CD4-positive, alpha-beta memory T cell (primary cell): ENCODE data around the gene SUSD2. TPM values are rescaled to one million over a fixed set of nuclear protein-coding genes. Genes with fewer than 3 reads are reported as not detected.
"Not testable (repeated sequence)": the region's sequence is repeated elsewhere in the genome, so short reads cannot be mapped to it uniquely, and the experiment has no call there.

Experiments used
- CTCF ChIA-PET: fragments of 350-600 bp; sonication (Branson Sonifier 250); formaldehyde crosslinking; loops from one replicate; lab custom pipeline; 2021; ENCODE audit warnings: inconsistent platforms; ENCODE audit not compliant: partially characterized antibody; lab: Charles Lee
- POLR2A ChIA-PET: fragments of 350-600 bp; sonication (Branson Sonifier 250); formaldehyde crosslinking; loops from one replicate; lab custom pipeline; 2021; ENCODE audit not compliant: partially characterized antibody; lab: Charles Lee
- DNase-seq, 5 donors: peaks; one replicate each; pipeline versions ENCODE4 v3.0.0 to v3.0.0-alpha.2; 2020 to 2022; ENCODE audit warnings: mixed read lengths in 1 of 5
- H3K27ac ChIP-seq: one replicate; pipeline ENCODE4 v1.7.0; 2013; ENCODE audit warnings: low read depth, low read length
- H3K27me3 ChIP-seq: 2 replicates; pipeline ENCODE4 v1.7.0; 2013; ENCODE audit warnings: mild to moderate bottlenecking, low read length, moderate library complexity; ENCODE audit not compliant: insufficient read depth
- H3K36me3 ChIP-seq: 2 replicates; pipeline ENCODE4 v1.7.0; 2013; ENCODE audit warnings: mild to moderate bottlenecking, low read length, moderate library complexity; ENCODE audit not compliant: insufficient read depth
- H3K4me1 ChIP-seq: 2 replicates; pipeline ENCODE4 v1.7.0; 2013; ENCODE audit warnings: mild to moderate bottlenecking, low read length, moderate library complexity; ENCODE audit not compliant: insufficient read depth
- H3K4me3 ChIP-seq, 2 donors: one replicate each; pipeline ENCODE4 v1.7.0; 2013; ENCODE audit warnings: low read length in 2 of 2, mild to moderate bottlenecking in 1 of 2
- H3K9me3 ChIP-seq, 2 donors: one replicate each; pipeline ENCODE4 v1.7.0; 2013; ENCODE audit warnings: low read length in 2 of 2, control low read depth in 1 of 2; ENCODE audit not compliant: control insufficient read depth in 1 of 2
- H3K27ac Mint-ChIP-seq, 7 donors: one replicate each; pipeline ENCODE4 v1.8.0; 2020 to 2021; ENCODE audit warnings: mixed read lengths in 7 of 7, mild to moderate bottlenecking in 6 of 7, inconsistent platforms in 3 of 7, moderate library complexity in 3 of 7
- H3K27me3 Mint-ChIP-seq, 2 donors: one replicate each; pipeline ENCODE4 v1.8.0; 2020 to 2021; ENCODE audit warnings: mixed read lengths in 2 of 2
- H3K36me3 Mint-ChIP-seq, 2 donors: one replicate each; pipeline ENCODE4 v1.8.0; 2020 to 2021; ENCODE audit warnings: mixed read lengths in 2 of 2, inconsistent platforms in 1 of 2, mild to moderate bottlenecking in 1 of 2
- H3K4me1 Mint-ChIP-seq, 4 donors: one replicate each; pipeline ENCODE4 v1.8.0; 2020 to 2021; ENCODE audit warnings: mixed read lengths in 4 of 4, mild to moderate bottlenecking in 1 of 4
- H3K4me3 Mint-ChIP-seq, 8 donors: one replicate each; pipeline ENCODE4 v1.8.0; 2020 to 2021; ENCODE audit warnings: mixed read lengths in 8 of 8, mild to moderate bottlenecking in 7 of 8, moderate library complexity in 6 of 8, inconsistent platforms in 3 of 8
- H3K9me3 Mint-ChIP-seq, 8 donors: one replicate each; pipeline ENCODE4 v1.8.0; 2020 to 2021; ENCODE audit warnings: mixed read lengths in 8 of 8, mild to moderate bottlenecking in 5 of 8, inconsistent platforms in 3 of 8, moderate library complexity in 1 of 8
- intact Hi-C: fragments of 100-400 bp; cut with micrococcal nuclease; formaldehyde crosslinking; loops from one replicate; pipeline ENCODE4 v1.15.1; 2023
- polyA plus RNA-seq, 2 donors: library from polyadenylated mRNA; unstranded; fragments of 300-500 nt; fragmentation: Illumina TruSeq; gene quantifications; one replicate each; pipeline ENCODE4 v1.2.3, GENCODE V29; 2021
- total RNA-seq, 2 experiments: library from RNA; stranded (reverse); gene quantifications; one replicate each; pipeline ENCODE4 v1.2.3, GENCODE V29; 2021

SUSD2 gene
- total and polyA plus RNA-seq, 4 experiments from 2014 or later, result 0.05 to 0.52 (median 0.44) TPM; not detected in 1

DNA sequence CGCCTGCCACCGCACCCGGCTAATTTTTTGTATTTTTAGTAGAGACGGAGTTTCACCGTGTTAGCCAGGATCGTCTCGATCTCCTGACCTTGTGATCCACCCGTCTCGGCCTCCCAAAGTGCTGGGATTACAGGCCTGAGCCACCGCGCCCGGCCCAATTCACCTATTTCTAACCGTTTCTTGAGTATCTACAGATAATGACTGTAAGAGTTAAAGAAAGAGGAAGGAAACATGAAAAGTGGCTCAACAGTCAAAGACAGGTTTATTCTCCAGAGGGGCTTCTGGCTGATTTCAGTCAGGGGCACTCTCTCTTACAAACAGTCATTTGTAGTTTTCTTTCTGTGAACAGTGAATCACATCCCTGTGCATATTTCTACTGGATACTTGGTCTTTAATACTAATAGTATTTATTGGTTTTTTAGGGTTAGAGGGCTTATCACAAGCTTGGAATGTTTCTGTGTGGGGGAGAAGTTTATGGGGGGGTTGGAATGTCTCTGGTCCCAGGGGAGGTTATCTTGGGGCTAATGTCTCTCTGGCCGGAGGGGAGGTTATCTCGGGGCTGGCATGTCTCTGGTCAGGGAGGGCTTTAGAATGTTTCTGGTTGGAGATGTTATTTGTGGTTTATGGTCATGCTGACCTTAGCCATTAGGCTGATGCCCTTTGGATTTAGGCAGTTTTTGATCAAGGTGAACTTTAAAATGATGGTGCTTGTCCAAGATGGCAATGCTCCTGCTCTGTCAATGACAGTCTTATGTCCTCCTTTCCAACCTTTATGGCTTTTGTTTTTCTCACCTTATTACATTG, 25.4 kb downstream of the SUSD2 start:
- H3K4me3 ChIP-seq, intact Hi-C loops, H3K4me3 Mint-ChIP-seq, H3K27ac ChIP-seq, H3K27me3 Mint-ChIP-seq, H3K27me3 ChIP-seq, POLR2A ChIA-PET, H3K36me3 ChIP-seq, CTCF ChIA-PET, H3K36me3 Mint-ChIP-seq, H3K9me3 Mint-ChIP-seq, DNase-seq, H3K9me3 ChIP-seq, H3K4me1 ChIP-seq: not testable (repeated sequence)
- H3K27ac Mint-ChIP-seq, result peak overlapping the region in 1 of 7 donors; percentile 50
- peaks cover 9 to 14% (median 13%) of the 10 kb centered on the region in 4 donors for H3K4me1 Mint-ChIP-seq

DNA sequence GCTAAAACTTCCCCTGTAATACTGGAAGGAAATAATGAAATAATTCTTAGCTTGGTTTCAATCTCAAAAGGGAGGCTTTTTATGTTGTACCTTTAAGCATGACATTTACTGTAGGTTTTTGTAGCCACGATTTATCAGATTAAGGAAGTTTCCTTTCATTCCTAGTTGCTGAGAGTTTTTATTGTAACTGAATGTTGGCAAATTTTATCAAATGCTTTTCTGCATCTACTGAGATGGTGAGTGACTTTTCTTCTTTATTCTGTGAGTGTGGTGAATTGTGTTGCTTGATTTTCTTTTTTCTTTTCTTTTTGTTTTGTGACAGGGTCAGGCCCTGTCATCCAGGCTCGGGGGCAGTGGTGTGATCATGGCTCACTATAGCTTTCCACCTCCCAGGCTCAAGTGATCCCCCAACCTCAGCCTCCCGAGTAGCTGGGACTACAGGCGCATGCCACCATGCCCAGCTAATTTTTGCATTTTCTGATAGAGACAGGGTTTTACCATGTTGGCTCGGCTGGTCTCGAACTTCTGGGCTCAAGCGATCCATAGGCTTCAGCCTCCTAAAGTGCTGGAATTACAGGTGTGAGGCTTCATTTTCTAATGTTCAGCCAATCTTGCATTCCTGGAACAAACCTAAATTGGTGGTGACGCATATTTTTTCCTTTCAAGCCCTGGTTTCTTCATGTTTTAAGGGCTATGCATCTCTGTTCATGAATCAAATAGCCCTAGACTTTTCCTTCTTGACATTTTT, 26.2 kb downstream of the SUSD2 start:
- no peaks in the 10 kb centered on the region for H3K27me3 Mint-ChIP-seq
- peaks cover 9 to 14% (median 13%) of the 10 kb centered on the region in 4 donors for H3K4me1 Mint-ChIP-seq
- peak overlapping the region in 2 of 8 donors; percentile 8 to 15 for H3K4me3 Mint-ChIP-seq
- no peaks in the 10 kb centered on the region for H3K27me3 ChIP-seq
- no peak for DNase-seq
- H3K9me3 ChIP-seq, result no peaks in the 10 kb centered on the region
- CTCF ChIA-PET, result no interaction called here
- intact Hi-C loops, result no loop called here
- no peaks in the 10 kb centered on the region for H3K9me3 Mint-ChIP-seq
- no peaks in the 10 kb centered on the region for H3K36me3 ChIP-seq
- peaks cover 6% of the 10 kb centered on the region for H3K4me1 ChIP-seq
- H3K27ac Mint-ChIP-seq, result peak overlapping the region in 5 of 7 donors; percentile 29 to 76 (median 70)
- no peak overlapping the region for H3K27ac ChIP-seq
- no peak overlapping the region for H3K4me3 ChIP-seq
- H3K36me3 Mint-ChIP-seq, result no peaks in the 10 kb centered on the region
- POLR2A ChIA-PET, result no interaction called here

DNA sequence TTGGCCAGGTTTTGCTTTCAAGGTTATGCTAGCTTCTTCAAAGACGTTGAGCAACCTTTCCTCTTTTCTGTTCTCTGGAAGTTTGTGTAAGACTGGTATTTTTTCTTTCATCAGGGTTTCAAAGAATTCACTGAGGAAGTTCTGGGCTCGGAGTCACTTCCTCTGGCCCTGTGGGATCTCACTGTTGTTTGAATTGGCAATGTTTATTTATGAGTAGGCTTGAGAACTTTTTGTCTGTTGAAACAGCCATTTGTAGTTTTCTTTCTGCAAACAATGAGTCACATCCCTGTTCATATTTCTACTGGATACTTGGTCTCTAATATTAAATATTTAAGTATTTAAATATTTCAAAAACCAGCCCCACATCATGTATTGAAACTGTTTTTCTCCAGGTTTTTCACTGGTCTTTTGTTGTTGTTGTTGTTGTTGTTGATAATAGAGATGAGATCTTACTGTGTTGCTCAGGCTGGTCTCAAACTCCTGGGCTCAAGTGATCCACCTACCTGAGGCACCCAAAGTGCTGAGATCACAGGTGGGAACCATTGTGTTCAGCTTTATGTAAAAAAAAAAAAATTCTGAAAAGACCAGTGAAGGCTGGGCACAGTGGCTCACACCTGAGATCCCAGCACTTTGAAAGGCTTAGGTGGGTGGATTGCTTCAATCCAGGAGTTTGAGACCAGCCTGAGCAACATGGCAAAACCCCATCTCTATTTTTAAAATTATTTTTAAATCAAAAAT, 26.9 kb downstream of the SUSD2 start:
- H3K9me3 Mint-ChIP-seq, result no peaks in the 10 kb centered on the region
- H3K9me3 ChIP-seq, result no peaks in the 10 kb centered on the region
- no peaks in the 10 kb centered on the region for H3K36me3 ChIP-seq
- peak overlapping the region in 3 of 8 donors; percentile 8 to 15 (median 15) for H3K4me3 Mint-ChIP-seq
- H3K4me1 ChIP-seq, result peaks cover 6% of the 10 kb centered on the region
- H3K36me3 Mint-ChIP-seq, result no peaks in the 10 kb centered on the region
- CTCF ChIA-PET, result interaction anchor here (0.7 kb wide), 1 partner anchor 53 kb away, joined by 3 read pairs; no protein-coding TSS in a partner anchor
- peaks cover 9 to 14% (median 13%) of the 10 kb centered on the region in 4 donors for H3K4me1 Mint-ChIP-seq
- H3K27ac ChIP-seq, result no peak overlapping the region
- intact Hi-C loops, result no loop called here
- H3K27me3 Mint-ChIP-seq, result no peaks in the 10 kb centered on the region
- POLR2A ChIA-PET, result no interaction called here
- H3K4me3 ChIP-seq, result no peak overlapping the region
- peak overlapping the region in 4 of 7 donors; percentile 36 to 76 (median 67) for H3K27ac Mint-ChIP-seq
- H3K27me3 ChIP-seq, result no peaks in the 10 kb centered on the region
- DNase-seq, result no peak

DNA sequence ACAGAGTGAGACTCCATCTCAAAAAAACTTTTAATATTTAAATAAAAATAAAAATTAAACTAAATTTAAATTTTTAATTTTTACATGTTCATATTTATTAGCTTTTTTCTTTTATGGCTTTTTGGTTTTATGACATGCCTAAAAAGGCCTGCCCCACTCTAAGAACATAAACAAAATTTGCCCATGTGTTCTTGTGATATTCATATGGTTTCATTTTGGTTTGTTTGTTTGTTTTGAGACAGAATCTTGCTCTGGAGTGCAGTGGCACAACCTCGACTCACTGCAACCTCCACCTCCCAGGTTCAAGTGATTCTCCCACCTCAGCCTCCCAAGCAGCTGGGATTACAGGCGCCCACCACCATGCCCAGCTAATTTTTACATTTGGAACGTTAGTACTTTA, 27.7 kb downstream of the SUSD2 start:
- ChIA-PET POLR2A (no interaction called here), CTCF (interaction anchor here (0.7 kb wide), 1 partner anchor 54 kb away, joined by 3 read pairs; no protein-coding TSS in a partner anchor)
- no peak overlapping the region for H3K27ac ChIP-seq
- Mint-ChIP-seq H3K4me3 (no peak overlapping the region), H3K27me3 (no peaks in the 10 kb centered on the region), H3K9me3 (no peaks in the 10 kb centered on the region), H3K4me1 (peaks cover 9 to 14% (median 13%) of the 10 kb centered on the region in 4 donors), H3K27ac (peak overlapping the region in 1 of 7 donors; percentile 70), H3K36me3 (no peaks in the 10 kb centered on the region)
- DNase-seq, result no peak
- H3K27me3 ChIP-seq, result no peaks in the 10 kb centered on the region
- peaks cover 6% of the 10 kb centered on the region for H3K4me1 ChIP-seq
- H3K4me3 ChIP-seq, result no peak overlapping the region
- H3K36me3 ChIP-seq, result no peaks in the 10 kb centered on the region
- intact Hi-C loops, result no loop called here
- H3K9me3 ChIP-seq, result no peaks in the 10 kb centered on the region

DNA sequence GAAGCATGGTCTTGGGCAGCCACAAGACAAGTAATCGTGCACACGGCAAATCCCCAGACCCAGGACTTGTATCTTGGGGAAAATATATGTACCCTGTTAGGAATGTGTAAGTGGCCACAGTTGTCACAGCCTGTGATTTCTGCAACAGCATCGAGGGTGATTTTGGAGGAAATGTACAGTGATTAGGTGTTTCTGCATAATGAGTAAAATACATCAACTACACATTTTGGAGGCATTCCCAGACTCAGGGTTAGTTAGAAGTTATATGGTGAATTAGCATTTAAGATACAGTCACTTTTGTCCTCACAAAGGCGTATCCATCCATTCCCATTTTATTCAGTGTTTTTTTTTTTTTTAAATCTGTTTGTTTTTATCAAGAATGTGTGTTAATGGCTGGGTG, 28.4 kb downstream of the SUSD2 start:
- H3K9me3 Mint-ChIP-seq, result no peaks in the 10 kb centered on the region
- CTCF ChIA-PET, result no interaction called here
- H3K27me3 ChIP-seq, result no peaks in the 10 kb centered on the region
- no peak overlapping the region for H3K4me3 Mint-ChIP-seq
- POLR2A ChIA-PET, result no interaction called here
- peaks cover 0 to 4% of the 10 kb centered on the region in 2 donors for H3K27me3 Mint-ChIP-seq
- H3K27ac Mint-ChIP-seq, result no peak overlapping the region
- H3K4me1 ChIP-seq, result peaks cover 6% of the 10 kb centered on the region
- no peaks in the 10 kb centered on the region for H3K36me3 ChIP-seq
- H3K4me3 ChIP-seq, result no peak overlapping the region
- peaks cover 9 to 14% (median 13%) of the 10 kb centered on the region in 4 donors for H3K4me1 Mint-ChIP-seq
- H3K9me3 ChIP-seq, result no peaks in the 10 kb centered on the region
- H3K36me3 Mint-ChIP-seq, result no peaks in the 10 kb centered on the region
- no peak for DNase-seq
- no peak overlapping the region for H3K27ac ChIP-seq
- intact Hi-C loops, result no loop called here

DNA sequence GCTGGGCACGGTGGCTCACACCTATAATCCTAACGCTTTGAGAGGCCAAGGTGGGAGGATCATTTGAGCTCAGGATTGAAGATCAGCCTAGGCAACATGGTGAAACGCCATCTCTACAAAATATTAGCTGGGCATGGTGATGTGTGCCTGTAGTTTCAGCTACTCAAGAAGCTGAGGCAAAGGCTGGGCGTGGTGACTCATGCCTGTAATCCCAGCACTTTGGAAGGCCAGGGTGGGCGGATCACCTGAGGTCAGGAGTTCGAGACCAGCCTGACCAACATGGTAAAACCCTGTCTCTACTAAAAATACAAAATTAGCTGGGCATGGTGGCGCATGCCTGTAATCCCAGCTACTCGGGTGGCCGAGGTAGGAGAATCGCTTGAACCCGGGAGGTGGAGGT, 29.1 kb downstream of the SUSD2 start:
- H3K27me3 ChIP-seq, DNase-seq, H3K4me3 ChIP-seq, intact Hi-C loops, H3K27me3 Mint-ChIP-seq, H3K36me3 Mint-ChIP-seq, H3K4me1 ChIP-seq, H3K9me3 Mint-ChIP-seq, H3K27ac ChIP-seq, H3K4me3 Mint-ChIP-seq, H3K36me3 ChIP-seq, POLR2A ChIA-PET, CTCF ChIA-PET, H3K9me3 ChIP-seq: not testable (repeated sequence)
- Mint-ChIP-seq H3K27ac (peak overlapping the region in 1 of 7 donors; percentile 30), H3K4me1 (peaks cover 9 to 14% (median 13%) of the 10 kb centered on the region in 4 donors)

DNA sequence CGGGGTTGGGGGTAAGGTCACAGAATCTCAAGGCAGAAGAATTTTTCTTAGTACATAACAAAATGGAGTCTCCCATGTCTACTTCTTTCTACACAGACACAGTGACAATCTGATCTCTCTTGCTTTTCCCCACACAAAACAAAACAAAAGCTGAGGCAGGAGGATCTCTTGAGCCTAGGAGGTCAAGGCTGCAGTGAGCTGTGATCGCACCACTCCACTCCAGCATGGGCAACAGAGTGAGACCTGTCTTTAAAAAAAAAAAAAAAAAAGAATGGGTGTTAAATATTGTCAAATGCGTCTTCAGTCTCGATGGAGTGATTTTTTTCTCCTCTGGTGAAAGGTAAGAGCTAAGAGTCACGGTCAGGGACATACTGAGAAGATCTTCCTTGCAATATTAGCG, 30.4 kb downstream of the SUSD2 start:
- POLR2A ChIA-PET, H3K27me3 ChIP-seq, H3K27ac ChIP-seq, H3K9me3 ChIP-seq, CTCF ChIA-PET, intact Hi-C loops, DNase-seq, H3K36me3 Mint-ChIP-seq, H3K9me3 Mint-ChIP-seq, H3K27me3 Mint-ChIP-seq, H3K27ac Mint-ChIP-seq, H3K4me1 ChIP-seq, H3K4me3 ChIP-seq, H3K4me3 Mint-ChIP-seq, H3K36me3 ChIP-seq: not testable (repeated sequence)
- peaks cover 7 to 14% (median 13%) of the 10 kb centered on the region in 4 donors for H3K4me1 Mint-ChIP-seq
